DMS 273 treated with DMSO at 0.1 percent for 48 hours (cell line): ENCODE measurements around the gene FOXA1.

Source experiments
- DNase-seq: peaks from one replicate; lab custom pipeline; 2025; lab: John Stamatoyannopoulos, UW

Gene FOXA1

GRCh38 chr14:37589715-37590427 lies 5.2 kb downstream of the FOXA1 start:
- DNase-seq = no peak

- no peak for DNase-seq
Observed at GRCh38 chr14:37588956-37589714, 5.9 kb downstream of the FOXA1 start.

- no peak for DNase-seq
Observed at GRCh38 chr14:37588667-37588955, 6.4 kb downstream of the FOXA1 start.

GRCh38 chr14:37587881-37588666 lies 7.0 kb downstream of the FOXA1 start:
- no peak for DNase-seq

GRCh38 chr14:37587131-37587803 lies 7.8 kb downstream of the FOXA1 start:
- DNase-seq = no peak

- DNase-seq = no peak
Observed at GRCh38 chr14:37586797-37587130, 8.3 kb downstream of the FOXA1 start.

- no peak for DNase-seq
Observed at GRCh38 chr14:37585971-37586796, 8.9 kb downstream of the FOXA1 start.

- DNase-seq = no peak
Observed at GRCh38 chr14:37585101-37585511, 9.9 kb downstream of the FOXA1 start.

GRCh38 chr14:37584211-37585100 lies 10.6 kb downstream of the FOXA1 start:
- DNase-seq = no peak

- no peak for DNase-seq
Observed at GRCh38 chr14:37583358-37584210, 11.5 kb downstream of the FOXA1 start.

- DNase-seq = no peak
Observed at GRCh38 chr14:37580146-37580545, 14.9 kb downstream of the FOXA1 start.

GRCh38 chr14:37579274-37579673 lies 15.8 kb downstream of the FOXA1 start:
- no peak for DNase-seq

- no peak for DNase-seq
Observed at GRCh38 chr14:37573356-37573755, 21.7 kb downstream of the FOXA1 start.

GRCh38 chr14:37571391-37571790 lies 23.7 kb downstream of the FOXA1 start:
- no peak for DNase-seq

- DNase-seq = no peak
Observed at GRCh38 chr14:37569729-37570128, 25.3 kb downstream of the FOXA1 start.

- no peak for DNase-seq
Observed at GRCh38 chr14:37566811-37567371, 28.2 kb downstream of the FOXA1 start.

GRCh38 chr14:37565550-37565949 lies 29.5 kb downstream of the FOXA1 start:
- no peak for DNase-seq

- DNase-seq = no peak
Observed at GRCh38 chr14:37563189-37563588, 31.9 kb downstream of the FOXA1 start.

GRCh38 chr14:37559386-37559785 lies 35.7 kb downstream of the FOXA1 start:
- DNase-seq = no peak
